Transverse colon (tissue), 3 donors: Measurements from ENCODE around the gene FMNL3.

ENCODE experiments used
- POLR2A ChIP-seq: fragments of 450-650 bp; IDR thresholded peaks from one replicate; pipeline ENCODE4 v1.6.1; 2016; ENCODE audit warnings: antibody characterized with exemption, mild to moderate bottlenecking, moderate library complexity
- TF ChIP-seq, protein P1 (sequence below), 5 experiments: fragments of 200-600 bp in 3 of 5; fragments of 450-650 bp in 2 of 5; sonication (generic) in 3 of 5; IDR thresholded peaks; 1 replicate in 2 of 5; 2 replicates in 3 of 5; pipeline ENCODE4 v1.5.1; 2016 to 2017; ENCODE audit warnings: antibody characterized with exemption in 5 of 5, inconsistent platforms in 3 of 5, mild to moderate bottlenecking in 2 of 5, moderate library complexity in 1 of 5

DNA sequence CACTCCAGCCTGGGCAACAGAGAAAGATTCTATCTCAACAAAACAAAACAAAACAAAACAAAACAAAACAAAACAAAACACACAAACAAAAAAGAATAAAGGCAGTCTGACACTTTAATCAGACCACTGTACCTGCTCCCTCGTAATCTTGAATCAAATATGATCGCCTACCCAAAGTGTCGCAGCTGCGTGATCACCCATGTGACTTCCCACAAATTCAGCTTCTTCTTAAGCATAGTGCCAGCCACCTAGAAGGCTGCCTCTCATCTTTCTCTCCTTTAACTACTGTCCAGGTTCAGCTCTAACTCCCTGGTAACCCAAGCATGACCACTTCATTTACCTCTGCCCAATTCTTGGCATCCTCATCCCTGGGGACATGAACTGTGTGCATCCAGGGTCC, 37.4 kb downstream of the FMNL3 start:
- TF ChIP-seq, protein P1, sequence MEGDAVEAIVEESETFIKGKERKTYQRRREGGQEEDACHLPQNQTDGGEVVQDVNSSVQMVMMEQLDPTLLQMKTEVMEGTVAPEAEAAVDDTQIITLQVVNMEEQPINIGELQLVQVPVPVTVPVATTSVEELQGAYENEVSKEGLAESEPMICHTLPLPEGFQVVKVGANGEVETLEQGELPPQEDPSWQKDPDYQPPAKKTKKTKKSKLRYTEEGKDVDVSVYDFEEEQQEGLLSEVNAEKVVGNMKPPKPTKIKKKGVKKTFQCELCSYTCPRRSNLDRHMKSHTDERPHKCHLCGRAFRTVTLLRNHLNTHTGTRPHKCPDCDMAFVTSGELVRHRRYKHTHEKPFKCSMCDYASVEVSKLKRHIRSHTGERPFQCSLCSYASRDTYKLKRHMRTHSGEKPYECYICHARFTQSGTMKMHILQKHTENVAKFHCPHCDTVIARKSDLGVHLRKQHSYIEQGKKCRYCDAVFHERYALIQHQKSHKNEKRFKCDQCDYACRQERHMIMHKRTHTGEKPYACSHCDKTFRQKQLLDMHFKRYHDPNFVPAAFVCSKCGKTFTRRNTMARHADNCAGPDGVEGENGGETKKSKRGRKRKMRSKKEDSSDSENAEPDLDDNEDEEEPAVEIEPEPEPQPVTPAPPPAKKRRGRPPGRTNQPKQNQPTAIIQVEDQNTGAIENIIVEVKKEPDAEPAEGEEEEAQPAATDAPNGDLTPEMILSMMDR (IDR thresholded peaks at IDR 0.05): no peak
- TF ChIP-seq POLR2A: no peak
